IPS-11a (cell line): Measurements from ENCODE around the gene YAF2.
A peak's percentile ranks its signal among the peaks of the same experiment; 100 is the strongest.
"Not testable (repeated sequence)": the region's sequence is repeated elsewhere in the genome, so short reads cannot be mapped to it uniquely, and the experiment has no call there.

Experiments
- H3K4me3 ChIP-seq: one replicate; pipeline ENCODE4 v1.5.1; 2013; ENCODE audit warnings: low read depth, low read length, control low read depth

The YAF2 gene

DNA sequence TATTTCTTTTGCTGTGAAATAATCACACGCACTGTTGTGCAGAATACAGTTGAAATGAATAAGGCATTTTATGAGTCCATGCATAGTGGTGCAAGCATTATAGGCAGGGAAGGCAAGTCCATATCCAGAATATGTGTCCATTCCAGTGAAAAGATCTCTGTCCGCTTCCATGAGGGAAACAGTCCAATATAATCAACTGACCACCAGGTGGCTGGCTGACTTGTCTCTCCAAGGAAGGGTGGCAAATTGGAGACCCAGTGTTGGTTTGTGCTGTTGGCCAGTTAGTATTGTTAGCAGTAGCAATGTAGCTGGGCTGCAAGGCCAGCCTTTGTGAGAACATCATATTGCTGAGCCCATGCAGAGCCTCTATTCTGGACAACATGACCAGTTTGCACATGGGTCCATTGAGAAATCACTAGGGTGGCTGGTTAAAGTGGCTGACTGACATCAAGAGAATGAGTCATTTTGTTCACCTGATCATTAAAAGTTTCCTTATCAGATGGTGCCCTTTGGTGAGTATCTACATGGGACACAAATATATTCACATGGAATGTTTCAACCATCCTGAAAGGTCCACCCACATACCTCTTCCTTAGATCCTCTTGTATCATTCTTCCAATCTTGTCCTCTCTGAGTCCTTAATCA is 17.3 kb upstream of the YAF2 start:
- no peak overlapping the region for H3K4me3 ChIP-seq

DNA sequence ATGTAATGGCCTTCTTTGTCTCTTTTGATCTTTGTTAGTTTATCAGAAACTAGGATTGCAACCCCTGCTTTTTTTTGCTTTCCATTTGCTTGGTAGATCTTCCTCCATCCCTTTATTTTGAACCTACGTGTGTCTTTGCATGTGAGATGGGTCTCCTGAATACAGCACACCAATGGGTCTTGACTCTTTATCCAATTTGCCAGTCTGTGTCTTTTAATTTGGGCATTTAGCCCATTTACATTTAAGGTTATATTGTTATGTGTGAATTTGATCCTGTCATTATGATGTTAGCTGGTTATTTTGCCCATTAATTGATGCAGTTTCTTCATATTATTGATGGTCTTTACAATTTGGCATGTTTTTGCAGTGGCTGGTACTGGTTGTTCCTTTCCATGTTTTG is 14.6 kb upstream of the YAF2 start:
- not testable (repeated sequence) for H3K4me3 ChIP-seq

DNA sequence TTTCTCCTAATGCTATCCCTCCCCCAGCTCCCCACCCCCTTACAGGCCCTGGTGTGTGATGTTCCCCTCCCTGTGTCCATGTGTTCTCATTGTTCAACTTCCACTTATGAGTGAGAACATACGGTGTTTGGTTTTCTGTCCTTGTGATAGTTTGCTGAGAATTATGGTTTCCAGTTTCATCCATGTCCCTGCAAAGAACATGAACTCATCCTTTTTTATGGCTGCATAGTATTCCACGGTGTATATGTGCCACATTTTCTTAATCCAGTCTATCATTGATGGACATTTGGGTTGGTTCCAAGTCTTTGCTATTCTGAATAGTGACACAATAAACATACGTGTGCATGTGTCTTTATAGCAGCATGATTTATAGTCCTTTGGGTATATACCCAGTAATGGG is 11.0 kb upstream of the YAF2 start:
- H3K4me3 ChIP-seq, result not testable (repeated sequence)

DNA sequence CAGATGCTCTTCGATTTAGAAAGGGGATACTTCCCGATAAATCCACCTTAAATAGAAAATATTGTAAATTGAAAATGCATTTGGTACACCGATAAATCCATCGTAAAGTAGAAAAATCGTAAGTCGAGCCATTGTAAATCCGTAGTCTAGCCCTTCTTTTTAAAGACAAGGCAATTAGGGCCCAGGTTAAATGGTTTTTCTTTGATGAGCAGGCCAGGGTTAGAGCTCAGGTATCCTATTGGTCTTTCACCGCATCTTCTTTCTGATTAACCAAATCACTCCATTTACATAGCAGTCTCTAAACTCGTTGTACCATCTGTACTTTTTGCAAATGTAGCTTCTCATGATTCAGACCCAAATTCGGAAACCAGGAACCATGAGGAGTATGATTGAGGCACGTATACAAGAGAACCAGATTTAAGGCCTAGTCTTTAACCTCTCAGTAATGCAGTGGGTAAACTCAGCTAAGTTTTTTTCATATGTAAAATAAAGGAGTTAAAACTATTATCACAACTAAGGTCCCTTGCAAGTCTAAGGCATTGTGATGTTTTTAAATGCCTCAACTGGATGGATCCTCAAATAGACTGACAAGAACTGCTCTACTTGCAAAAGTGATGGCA is 2.2 kb upstream of the YAF2 start:
- H3K4me3 ChIP-seq, result no peak overlapping the region

DNA sequence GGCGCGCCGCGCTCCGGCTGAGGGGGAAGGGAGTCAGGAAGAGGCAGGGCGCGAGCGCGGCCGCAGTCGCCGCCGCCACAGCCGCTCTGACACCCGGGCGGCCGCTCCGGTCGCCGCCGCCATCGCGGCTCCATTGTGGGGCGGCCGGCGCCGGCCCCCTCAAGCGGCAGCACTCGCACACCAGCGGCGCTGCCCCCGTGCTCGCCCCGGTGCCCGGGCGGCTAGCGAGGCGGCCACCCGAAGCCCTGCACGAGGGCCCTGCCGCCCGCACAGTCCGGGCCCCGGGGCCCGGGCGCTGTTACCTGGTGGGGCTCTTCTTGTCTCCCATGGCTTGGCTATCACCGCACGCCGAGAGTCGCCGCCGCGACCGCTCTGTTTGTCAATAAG is 202 bp downstream of the YAF2 start:
- peak overlapping the region; percentile 38 for H3K4me3 ChIP-seq

DNA sequence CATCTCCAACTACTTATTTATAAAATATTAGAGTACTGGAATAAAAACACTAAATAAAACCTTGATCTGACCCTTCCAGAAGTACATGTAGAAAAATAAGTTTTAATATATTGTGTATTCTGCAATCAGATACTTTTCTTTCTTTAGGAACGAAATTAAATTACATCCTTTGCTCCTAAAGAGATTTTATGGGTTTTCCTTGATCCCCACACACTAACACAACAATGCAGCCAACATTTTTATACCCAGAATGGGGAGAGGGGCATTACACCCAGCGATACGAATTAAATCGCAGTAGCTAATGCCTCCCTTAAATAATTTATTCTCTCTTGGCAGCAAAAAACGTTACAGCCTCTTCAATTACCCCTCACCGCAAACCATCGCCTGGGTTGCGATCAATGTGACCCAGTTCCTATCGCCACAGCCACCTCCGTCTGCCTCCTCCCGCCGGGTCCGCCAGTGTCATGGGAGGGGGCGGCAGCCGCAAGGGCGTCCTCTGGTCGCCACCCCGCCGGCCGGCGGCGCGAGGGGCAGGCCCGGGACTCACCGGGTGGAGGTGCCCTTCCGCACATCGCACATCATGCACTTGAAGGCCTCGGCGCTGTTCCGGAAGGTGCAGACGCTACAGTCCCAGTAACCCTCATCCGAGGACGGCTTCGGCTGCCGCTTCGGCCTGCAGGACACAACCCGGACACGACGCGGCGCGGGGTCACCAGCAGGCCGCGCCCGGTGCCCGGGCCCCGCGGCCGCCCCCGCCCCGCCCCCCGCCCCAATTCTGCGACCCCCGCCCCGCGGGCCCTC is 796 bp downstream of the YAF2 start:
- H3K4me3 ChIP-seq, result peak overlapping the region; percentile 43

DNA sequence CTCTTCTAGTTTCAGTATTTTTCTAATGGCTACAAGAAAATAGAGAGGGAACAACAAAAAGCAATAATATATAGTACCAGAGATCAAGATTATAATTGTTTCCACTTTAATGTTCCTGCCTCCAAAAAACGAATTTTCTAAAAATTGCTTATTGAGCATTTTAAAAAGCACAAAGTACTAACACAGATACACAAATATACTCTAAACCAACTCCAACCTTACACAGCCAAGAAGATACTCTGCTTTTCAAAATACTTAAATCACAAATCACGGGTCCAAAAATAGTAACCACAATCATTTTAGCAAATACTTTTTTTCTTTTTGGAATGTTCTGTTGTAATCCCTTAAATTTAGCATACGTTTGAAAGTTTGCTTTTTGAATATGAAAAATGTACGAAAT is 2.0 kb downstream of the YAF2 start:
- H3K4me3 ChIP-seq, result no peak overlapping the region

DNA sequence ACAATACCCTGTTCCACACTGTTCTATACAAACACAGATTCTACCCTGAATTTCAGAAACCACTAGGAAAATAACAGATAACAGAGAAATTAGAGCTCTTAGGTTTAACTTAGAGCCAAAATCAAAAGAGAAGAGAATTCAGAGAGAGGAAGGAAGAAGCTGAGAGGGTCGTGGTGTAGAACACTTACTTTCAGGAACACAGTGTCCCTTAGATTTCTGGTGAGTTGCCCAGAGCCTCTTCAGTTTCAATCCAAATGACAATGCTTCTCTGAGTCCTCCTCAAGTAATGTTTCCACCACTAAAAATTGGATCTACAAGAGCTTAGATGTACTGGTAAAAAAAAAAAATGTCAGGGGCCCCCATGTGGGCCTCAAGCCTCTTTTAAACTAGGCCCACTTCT is 2.6 kb downstream of the YAF2 start:
- no peak overlapping the region for H3K4me3 ChIP-seq

DNA sequence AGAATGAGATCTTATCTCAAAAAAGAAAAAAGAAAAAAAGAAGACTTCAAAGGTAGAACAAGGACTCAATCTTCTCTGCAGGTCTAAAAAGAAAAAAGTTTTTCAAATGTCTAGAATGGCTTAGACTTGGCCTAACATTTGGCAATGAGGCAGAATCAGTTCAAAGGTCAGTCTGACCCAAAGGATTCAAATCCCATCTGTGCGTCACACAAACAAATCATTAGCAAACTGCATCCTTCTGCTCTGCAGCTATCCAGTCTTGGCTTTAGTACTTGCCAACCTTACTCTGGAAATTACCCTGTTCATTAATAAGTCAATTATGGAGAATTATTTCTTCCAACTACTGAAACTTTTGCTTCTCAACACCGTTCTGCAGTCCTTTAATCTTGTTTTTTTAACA is 3.1 kb downstream of the YAF2 start:
- H3K4me3 ChIP-seq, result no peak overlapping the region

DNA sequence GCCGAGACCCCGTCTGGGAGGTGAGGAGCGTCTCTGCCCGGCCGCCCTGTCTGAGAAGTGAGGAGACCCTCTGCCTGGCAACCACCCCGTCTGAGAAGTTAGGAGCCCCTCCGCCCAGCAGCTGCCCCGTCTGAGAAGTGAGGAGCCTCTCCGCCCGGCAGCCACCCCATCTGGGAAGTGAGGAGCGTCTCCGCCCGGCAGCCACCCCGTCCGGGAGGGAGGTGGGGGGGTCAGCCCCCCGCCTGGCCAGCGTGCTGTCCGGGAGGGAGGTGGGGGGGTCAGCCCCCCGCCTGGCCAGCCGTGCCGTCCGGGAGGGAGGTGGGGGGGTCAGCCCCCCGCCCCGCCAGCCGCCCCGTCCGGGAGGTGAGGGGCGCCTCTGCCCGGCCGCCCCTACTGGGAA is 10.5 kb downstream of the YAF2 start:
- H3K4me3 ChIP-seq, result not testable (repeated sequence)

DNA sequence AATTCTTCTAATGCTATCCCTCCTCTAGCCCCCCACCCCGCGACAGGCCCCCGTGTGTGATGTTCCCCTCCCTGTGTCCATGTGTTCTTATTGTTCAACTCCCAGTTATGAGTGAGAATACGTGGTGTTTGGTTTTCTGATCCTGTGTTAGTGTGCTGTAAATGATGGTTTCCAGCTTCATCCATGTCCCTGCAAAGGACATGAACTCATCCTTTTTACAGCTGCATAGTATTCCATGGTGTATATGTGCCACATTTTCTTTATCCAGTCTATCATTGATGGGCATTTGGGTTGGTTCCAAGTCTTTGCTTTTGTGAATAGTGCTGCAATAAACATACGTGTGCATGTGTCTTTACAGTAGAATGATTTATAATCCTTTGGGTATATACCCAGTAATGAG is 13.5 kb downstream of the YAF2 start:
- H3K4me3 ChIP-seq, result not testable (repeated sequence)

DNA sequence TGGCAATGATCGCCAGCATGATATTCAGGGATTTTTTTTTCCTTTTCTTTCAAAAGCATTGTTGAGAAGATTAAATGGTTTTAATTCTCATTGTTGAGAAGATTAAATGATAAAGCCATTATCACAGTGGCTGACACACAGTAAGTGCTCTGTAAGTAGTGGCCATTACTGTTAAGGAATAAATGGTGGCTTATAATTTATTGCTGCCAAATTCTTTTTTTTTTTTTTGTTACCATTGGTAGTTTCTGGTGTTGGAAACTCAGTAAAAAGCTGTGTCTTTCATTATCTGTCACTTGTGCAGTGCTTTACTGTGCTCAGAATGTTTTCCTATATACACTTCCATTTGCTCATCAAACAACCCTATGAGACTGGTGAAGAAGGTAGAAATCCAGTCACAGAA is 15.3 kb downstream of the YAF2 start:
- H3K4me3 ChIP-seq, result no peak overlapping the region

DNA sequence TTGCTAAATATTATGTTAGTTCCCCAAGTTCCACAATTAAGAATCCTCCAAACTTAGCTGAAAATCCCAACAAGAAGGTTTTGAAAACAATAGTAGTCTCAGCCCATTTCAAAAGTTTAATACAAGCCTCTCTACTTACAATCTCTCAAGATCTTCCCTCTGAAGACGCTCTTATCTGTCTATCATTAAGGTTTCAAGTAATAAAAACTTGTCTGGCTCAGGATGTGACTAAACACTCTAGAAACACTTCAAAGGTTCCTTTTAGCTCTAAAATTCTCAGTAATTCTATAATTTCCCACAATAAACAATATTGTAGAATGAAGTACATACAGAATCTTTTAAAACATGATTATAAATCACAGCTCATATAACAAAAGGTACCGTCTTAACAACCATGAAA is 16.3 kb downstream of the YAF2 start:
- H3K4me3 ChIP-seq, result no peak overlapping the region

DNA sequence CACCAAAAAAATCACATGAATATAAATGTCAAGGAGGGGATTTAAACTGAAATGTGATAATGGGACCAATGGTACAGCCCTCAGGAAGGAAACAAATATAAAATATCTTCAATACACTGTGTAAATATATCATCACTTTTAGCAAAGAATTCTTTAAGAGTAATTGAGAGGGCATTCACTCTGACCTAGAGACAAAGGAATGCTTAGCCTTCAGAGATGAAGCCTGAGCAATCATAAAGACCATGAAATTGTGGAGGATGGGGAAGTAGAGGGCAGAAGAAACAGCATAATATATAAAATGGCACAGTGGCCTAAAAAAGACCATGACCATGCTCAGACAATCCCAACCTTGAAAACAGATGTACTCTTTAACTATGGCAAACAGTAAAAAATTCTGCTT is 20.4 kb downstream of the YAF2 start:
- no peak overlapping the region for H3K4me3 ChIP-seq

DNA sequence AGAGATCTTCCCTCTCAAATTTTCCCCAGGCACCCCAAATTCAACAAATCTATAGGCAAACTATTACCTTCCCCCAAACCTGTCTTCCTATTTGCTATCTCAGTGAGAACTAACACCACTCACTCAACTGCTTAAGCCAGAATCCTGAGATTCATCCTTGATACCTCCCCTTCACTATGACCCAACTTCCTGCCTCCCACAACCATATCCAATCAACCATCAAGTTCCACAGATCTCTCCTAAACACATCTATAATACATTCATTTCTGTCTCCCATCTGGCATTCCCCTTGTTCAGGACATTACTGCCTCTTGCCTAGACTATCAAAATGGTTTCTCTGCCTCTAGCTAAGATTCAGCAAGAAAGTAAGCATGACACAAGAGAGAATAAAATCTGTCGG is 21.3 kb downstream of the YAF2 start:
- H3K4me3 ChIP-seq, result no peak overlapping the region

DNA sequence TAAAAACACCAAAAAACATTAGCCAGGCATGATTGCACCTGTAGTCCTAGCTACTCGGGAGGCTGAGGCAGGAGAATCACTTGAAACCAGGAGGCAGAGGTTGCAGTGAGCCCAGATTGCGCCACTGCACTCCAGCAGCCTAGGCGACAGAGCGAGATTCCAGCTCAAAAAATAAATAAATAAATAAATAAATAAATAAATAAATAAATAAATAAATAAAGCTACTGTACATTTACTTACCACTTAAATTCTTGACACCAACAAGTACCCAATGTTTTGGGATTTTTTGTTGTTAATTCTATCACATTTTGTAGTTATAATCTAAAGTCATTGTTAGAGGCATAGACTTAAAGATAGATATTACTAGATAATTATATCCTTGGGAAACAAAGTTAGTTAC is 22.3 kb downstream of the YAF2 start:
- not testable (repeated sequence) for H3K4me3 ChIP-seq

DNA sequence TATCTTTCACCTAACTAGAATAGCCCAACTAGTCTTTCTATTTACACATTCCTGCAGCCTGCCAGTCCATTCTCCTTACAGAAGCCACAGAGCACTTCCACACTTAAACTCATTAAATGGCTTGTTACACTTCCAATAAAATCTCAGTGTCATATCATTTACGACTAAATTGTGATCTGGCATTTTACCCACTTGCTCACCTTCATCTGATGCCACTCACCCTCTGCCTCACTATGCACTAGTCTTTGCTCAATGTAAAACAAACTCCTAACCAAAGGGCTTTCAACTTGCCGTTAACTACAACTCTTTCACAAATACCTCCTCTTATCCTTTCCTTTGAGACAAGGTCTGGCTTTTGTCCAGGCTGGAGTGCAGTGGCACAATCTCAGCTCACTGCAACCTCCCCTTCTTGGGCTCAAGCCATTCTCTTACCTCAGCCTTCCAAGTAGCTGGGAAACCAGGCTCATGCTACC is 24.1 kb downstream of the YAF2 start:
- no peak overlapping the region for H3K4me3 ChIP-seq

DNA sequence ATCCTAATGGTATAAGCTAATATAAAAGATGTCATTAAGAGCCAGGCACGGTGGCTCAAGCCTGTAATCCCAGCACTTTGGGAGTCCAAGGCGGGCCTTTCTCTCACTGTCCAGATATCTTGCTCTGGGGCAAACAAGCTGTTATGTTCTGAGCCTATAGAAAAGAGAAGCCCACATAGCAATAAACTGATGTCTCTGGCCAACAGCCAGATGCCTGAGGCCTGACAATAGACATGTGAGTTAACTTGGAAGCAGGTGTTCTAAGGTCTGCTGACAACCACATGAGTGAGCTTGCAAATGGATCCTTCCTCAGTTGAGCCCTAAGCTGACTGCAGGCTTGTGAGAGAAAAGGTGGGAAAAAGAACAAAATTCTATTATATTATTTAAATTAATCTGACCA is 25.0 kb downstream of the YAF2 start:
- H3K4me3 ChIP-seq, result no peak overlapping the region

DNA sequence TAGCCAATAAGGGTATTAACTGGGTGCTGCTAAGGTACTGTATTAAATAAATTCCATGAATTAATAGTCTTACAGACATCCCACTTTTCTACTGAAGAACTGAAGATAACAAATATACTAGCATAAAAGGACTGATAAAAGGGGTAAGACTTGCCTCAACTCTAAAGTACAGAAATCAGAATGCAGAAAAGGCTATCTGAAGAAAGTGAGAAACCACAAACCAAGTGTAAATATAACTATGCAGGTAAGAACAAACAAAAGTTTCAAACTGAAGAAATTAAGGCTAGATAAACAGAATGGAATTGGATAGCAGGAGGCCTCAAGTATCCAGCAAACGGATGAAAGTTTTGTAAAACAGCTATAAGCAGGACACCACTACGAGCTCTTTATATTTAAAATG is 29.5 kb downstream of the YAF2 start:
- H3K4me3 ChIP-seq, result no peak overlapping the region

DNA sequence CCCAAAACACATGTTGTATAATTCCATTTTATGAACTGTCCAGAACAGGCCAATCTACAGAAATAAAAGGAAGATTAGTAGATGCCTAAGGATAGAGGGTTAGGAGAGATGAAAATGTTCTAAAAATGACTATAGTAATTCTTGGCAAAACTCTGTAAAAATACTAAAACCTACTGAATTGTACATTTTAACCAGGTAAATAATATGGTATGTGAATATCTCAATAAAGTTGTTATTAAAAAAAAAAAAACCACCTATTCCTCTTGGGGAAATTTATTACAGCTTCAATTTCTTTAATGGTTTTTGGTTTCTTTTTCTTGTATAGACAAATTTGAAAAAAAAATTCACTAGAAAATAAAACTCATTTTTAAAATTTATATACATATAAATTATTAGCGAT is 33.2 kb downstream of the YAF2 start:
- H3K4me3 ChIP-seq, result no peak overlapping the region

DNA sequence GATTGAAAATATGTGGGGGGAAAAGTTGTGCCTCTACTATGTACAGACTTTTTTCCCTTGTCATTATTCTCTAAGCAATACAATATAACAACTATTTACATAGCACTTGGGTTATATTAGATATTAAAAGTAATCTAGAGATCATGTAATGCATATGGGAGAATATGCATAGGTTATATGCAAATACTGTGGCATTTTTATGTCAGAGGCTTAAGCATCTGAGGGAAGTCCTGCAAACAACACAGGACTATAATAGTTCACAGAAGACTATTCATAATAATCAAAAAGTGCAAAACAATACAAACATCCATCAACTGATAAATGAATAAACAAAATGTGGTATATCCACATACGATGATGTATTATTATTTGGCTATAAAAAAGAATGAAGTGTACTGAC is 33.7 kb downstream of the YAF2 start:
- no peak overlapping the region for H3K4me3 ChIP-seq

DNA sequence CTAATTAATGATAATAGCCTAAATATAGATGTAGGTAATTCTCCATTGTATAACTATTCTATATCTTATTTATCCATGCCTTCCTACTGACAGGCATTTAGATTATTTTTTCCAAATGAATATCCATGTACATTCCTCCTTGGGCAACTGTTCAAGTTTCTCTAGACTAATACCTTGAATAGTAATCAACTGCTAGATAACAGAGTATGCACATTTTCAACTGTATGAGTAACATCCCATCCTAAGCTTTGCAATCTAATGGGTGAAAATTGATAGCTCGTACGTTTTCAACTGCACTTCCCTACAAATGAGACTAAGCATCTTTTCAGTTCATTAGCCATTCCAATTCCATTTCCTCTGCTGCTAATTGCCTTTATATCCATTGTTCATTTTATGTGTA is 37.0 kb downstream of the YAF2 start:
- H3K4me3 ChIP-seq, result no peak overlapping the region
